Right kidney (tissue), 9 donors: Measurements from ENCODE around the gene ACSBG1.

ENCODE experiments used
- DNase-seq: peaks from one replicate; pipeline ENCODE4 v3.0.0-alpha.2; 2016
- long read RNA-seq, 8 donors: transcript quantifications; one replicate each; lab custom pipeline, GENCODE V29; 2026

ACSBG1 gene
- long read RNA-seq, donor 1 = 0 reads
- long read RNA-seq, donor 2 = 0 reads
- long read RNA-seq, donor 3 = 0 reads
- long read RNA-seq, donor 4 = 0 reads
- long read RNA-seq, donor 5 = 0 reads
- long read RNA-seq, donor 6 = 0 reads
- long read RNA-seq, donor 7 = 0 reads
- long read RNA-seq, donor 8 = 0 reads

GRCh38 chr15:78234515-78235040, at the start of gene ACSBG1:
Gene ACSBG1, minus strand, starts transcription at chr15:78234565. Its CDS starts 64 bp downstream, at chr15:78234501.
- DNase-seq = no peak

- DNase-seq = no peak
These were observed 48.0 kb upstream of the ACSBG1 start for GRCh38 chr15:78282324-78282723.

GRCh38 chr15:78280319-78281072, 46.1 kb upstream of the ACSBG1 start:
- no peak for DNase-seq

GRCh38 chr15:78276064-78276943, 41.9 kb upstream of the ACSBG1 start:
- no peak for DNase-seq

- no peak for DNase-seq
These were observed 40.6 kb upstream of the ACSBG1 start for GRCh38 chr15:78274994-78275393.

- no peak for DNase-seq
These were observed 38.4 kb upstream of the ACSBG1 start for GRCh38 chr15:78272776-78273175.

GRCh38 chr15:78272316-78272715, 38.0 kb upstream of the ACSBG1 start:
- DNase-seq = no peak

- DNase-seq = no peak
These were observed 32.4 kb upstream of the ACSBG1 start for GRCh38 chr15:78266806-78267205.

GRCh38 chr15:78266229-78266628, 31.9 kb upstream of the ACSBG1 start:
- no peak for DNase-seq

GRCh38 chr15:78265752-78266224, 31.4 kb upstream of the ACSBG1 start:
- DNase-seq = no peak

- no peak for DNase-seq
These were observed 30.7 kb upstream of the ACSBG1 start for GRCh38 chr15:78265137-78265460.

- peak; percentile 81 for DNase-seq
These were observed 30.2 kb upstream of the ACSBG1 start, which contains the start of gene DNAJA4 for GRCh38 chr15:78264304-78265136. Gene DNAJA4, plus strand, starts transcription at chr15:78264562. Its CDS starts 202 bp downstream, at chr15:78264764.

GRCh38 chr15:78263907-78264303, 29.5 kb upstream of the ACSBG1 start:
- DNase-seq = no peak

GRCh38 chr15:78263351-78263781, 29.0 kb upstream of the ACSBG1 start:
- no peak for DNase-seq

GRCh38 chr15:78261062-78261461, 26.7 kb upstream of the ACSBG1 start:
- DNase-seq = no peak

- DNase-seq = no peak
These were observed 26.1 kb upstream of the ACSBG1 start for GRCh38 chr15:78260489-78260888.

- DNase-seq = no peak
These were observed 24.9 kb upstream of the ACSBG1 start for GRCh38 chr15:78259232-78259631.

GRCh38 chr15:78257681-78258080, 23.3 kb upstream of the ACSBG1 start:
- DNase-seq = no peak

GRCh38 chr15:78256044-78256437, 21.7 kb upstream of the ACSBG1 start:
- no peak for DNase-seq

- DNase-seq = no peak
These were observed 21.2 kb upstream of the ACSBG1 start for GRCh38 chr15:78255421-78256043.

- DNase-seq = no peak
These were observed 16.8 kb upstream of the ACSBG1 start for GRCh38 chr15:78251136-78251535.
